GM12878 (cell line): ENCODE data around the gene POP7. TPM values are rescaled to one million over a fixed set of nuclear protein-coding genes. Genes with fewer than 3 reads are reported as not detected.

ENCODE experiments used
- ATAC-seq: fragments of 200-7000 bp; cut with Tn5 transposase; 3 replicates; pipeline ENCODE4 v1.9.1; 2020; ENCODE audit warnings: mild to moderate bottlenecking, moderate library complexity
- BruUV-seq: library from RNA; stranded (reverse); fragments of 400-500 nt; replicated peaks from 2 replicates; lab custom pipeline; 2021; lab: Mats Ljungman, UMichigan
- CTCF ChIA-PET: fragments of 300-600 bp; sonication (Branson Sonifier 250); formaldehyde crosslinking; extraction: SDS; loops from one replicate; lab custom pipeline; 2021; ENCODE audit warnings: inconsistent platforms; lab: Yijun Ruan, JAX
- POLR2A ChIA-PET: fragments of 350-600 bp; formaldehyde crosslinking; extraction: SDS; loops from one replicate; lab custom pipeline; 2021; ENCODE audit warnings: inconsistent platforms; lab: Charles Lee
- RAD21 ChIA-PET: fragments of 300-600 bp; sonication (Branson Sonifier 250); formaldehyde crosslinking; loops from one replicate; lab custom pipeline; 2023; ENCODE audit warnings: antibody characterized with exemption; ENCODE audit not compliant: unreplicated experiment; lab: Charles Lee
- SMC1A ChIA-PET: fragments of 300-600 bp; sonication (Branson Sonifier 250); formaldehyde crosslinking; loops from one replicate; lab custom pipeline; 2023; ENCODE audit not compliant: unreplicated experiment, uncharacterized antibody; lab: Charles Lee
- DNase-seq: peaks from one replicate; pipeline ENCODE4 v3.0.0-alpha.2; 2011; ENCODE audit warnings: low read depth, low spot score
- FAIRE-seq: peaks from 3 replicates; lab custom pipeline; 2011; peaks lifted over from hg19 to GRCh38; lab: Jason Lieb, UNC
- H2AFZ ChIP-seq: 2 replicates; pipeline ENCODE4 v1.6.0; 2011; ENCODE audit warnings: low read depth, low read length, control low read depth; ENCODE audit not compliant: control insufficient read depth
- H3K27ac ChIP-seq: 2 replicates; pipeline ENCODE4 v1.5.1; 2011; ENCODE audit warnings: control low read depth; ENCODE audit not compliant: control insufficient read depth, insufficient read depth
- H3K27me3 ChIP-seq, 2 experiments: replicated peaks in 1 of 2; 2 replicates each; pipeline versions ENCODE4 v1.6.0 to v1.6.1; 2011; ENCODE audit warnings: low read length in 1 of 2; ENCODE audit not compliant: control insufficient read depth in 2 of 2, insufficient read depth in 2 of 2
- H3K36me3 ChIP-seq, 2 experiments: 2 replicates each; pipeline ENCODE4 v1.5.1; 2011; ENCODE audit warnings: low read length in 1 of 2; ENCODE audit not compliant: control insufficient read depth in 2 of 2, insufficient read depth in 2 of 2
- H3K4me1 ChIP-seq: 2 replicates; pipeline ENCODE4 v1.6.1; 2011; ENCODE audit warnings: mild to moderate bottlenecking, low read length, moderate library complexity, mixed read lengths; ENCODE audit not compliant: control insufficient read depth, insufficient read depth
- H3K4me2 ChIP-seq: 2 replicates; pipeline ENCODE4 v1.6.0; 2011; ENCODE audit warnings: control low read depth; ENCODE audit not compliant: control insufficient read depth, insufficient read depth
- H3K4me3 ChIP-seq: fragments of 200-600 bp; sonication (generic); 2 replicates; pipeline ENCODE4 v1.5.1; 2016
- H3K79me2 ChIP-seq: 2 replicates; pipeline ENCODE4 v1.6.0; 2011; ENCODE audit warnings: low read length; ENCODE audit not compliant: control insufficient read depth, insufficient read depth
- H3K9ac ChIP-seq: 2 replicates; pipeline ENCODE4 v1.8.0; 2011; ENCODE audit warnings: low read length, control low read depth, mixed read lengths; ENCODE audit not compliant: control insufficient read depth, insufficient read depth
- H3K9me3 ChIP-seq: replicated peaks from 3 replicates; pipeline ENCODE4 v1.5.1; 2011; ENCODE audit warnings: mild to moderate bottlenecking, low read length; ENCODE audit not compliant: control insufficient read depth, insufficient read depth
- H4K20me1 ChIP-seq: 2 replicates; pipeline ENCODE4 v1.6.0; 2011; ENCODE audit not compliant: control insufficient read depth, insufficient read depth
- EED ChIP-seq: sonication (generic); IDR thresholded peaks from 2 replicates; pipeline ENCODE4 v1.6.1; 2016; ENCODE audit warnings: antibody characterized with exemption, low read depth
- EZH2 ChIP-seq: IDR thresholded peaks from 2 replicates; pipeline ENCODE4 v1.6.1; 2012; ENCODE audit warnings: low read depth, mild to moderate bottlenecking, control low read depth, inconsistent platforms, low read length, borderline replicate concordance; ENCODE audit not compliant: control insufficient read depth
- HSF1 ChIP-seq: fragments of 150-350 bp; IDR thresholded peaks from 2 replicates; pipeline ENCODE4 v1.6.1; 2014; ENCODE audit warnings: mild to moderate bottlenecking, low read depth, low read length
- MTA2 ChIP-seq: fragments of 450-650 bp; IDR thresholded peaks from 2 replicates; pipeline ENCODE4 v1.6.1; 2016; ENCODE audit warnings: low read depth, mild to moderate bottlenecking, moderate library complexity
- MYB ChIP-seq: fragments of 150-350 bp; IDR thresholded peaks from 2 replicates; pipeline ENCODE4 v1.6.1; 2014; ENCODE audit warnings: mild to moderate bottlenecking, low read depth, low read length, borderline replicate concordance
- NFXL1 ChIP-seq: fragments of 450-650 bp; IDR thresholded peaks from 2 replicates; pipeline ENCODE4 v1.6.1; 2017; ENCODE audit warnings: antibody characterized with exemption, mild to moderate bottlenecking, borderline replicate concordance
- POLR2AphosphoS2 ChIP-seq: IDR thresholded peaks from 2 replicates; pipeline ENCODE4 v1.6.1; 2011; ENCODE audit warnings: low read depth, mild to moderate bottlenecking, low read length, improper control_type of control experiment, moderate library complexity
- POU2F2 ChIP-seq: IDR thresholded peaks from 3 replicates; pipeline ENCODE4 v1.6.1; 2011; ENCODE audit warnings: low read depth, mild to moderate bottlenecking, low read length, borderline replicate concordance
- RUNX3 ChIP-seq: IDR thresholded peaks from 2 replicates; pipeline ENCODE4 v1.6.1; 2012; ENCODE audit warnings: low read length, inconsistent platforms
- SMC3 ChIP-seq: IDR thresholded peaks from 2 replicates; pipeline ENCODE4 v1.6.1; 2011; ENCODE audit warnings: low read length, improper control_type of control experiment, borderline replicate concordance
- SPI1 ChIP-seq: IDR thresholded peaks from 2 replicates; pipeline ENCODE4 v1.6.1; 2011; ENCODE audit warnings: low read depth, mild to moderate bottlenecking, low read length, moderate library complexity, borderline replicate concordance; ENCODE audit not compliant: insufficient read depth
- SREBF1 ChIP-seq: IDR thresholded peaks from 2 replicates; pipeline ENCODE4 v1.6.1; 2012; ENCODE audit warnings: mild to moderate bottlenecking, low read length
- YY1 ChIP-seq: IDR thresholded peaks from 2 replicates; pipeline ENCODE4 v1.6.1; 2011; ENCODE audit warnings: low read depth, mild to moderate bottlenecking, low read length
- ZBED1 ChIP-seq: IDR thresholded peaks from 2 replicates; pipeline ENCODE4 v1.6.1; 2016; ENCODE audit warnings: borderline replicate concordance
- ZNF622 ChIP-seq: fragments of 450-650 bp; IDR thresholded peaks from 2 replicates; pipeline ENCODE4 v1.6.1; 2017; ENCODE audit warnings: mild to moderate bottlenecking, inconsistent platforms
- ZZZ3 ChIP-seq: IDR thresholded peaks from 2 replicates; pipeline ENCODE4 v1.6.1; 2011; ENCODE audit warnings: low read depth; ENCODE audit not compliant: control insufficient read depth, insufficient read length
- WGBS: methylation state at CpG from one replicate; pipeline ENCODE4 v1.1.6; 2016; ENCODE audit warnings: low lambda C conversion rate; ENCODE audit not compliant: insufficient replicate concordance, insufficient coverage; ENCODE audit errors: missing lambda C conversion rate; 5-methylcytosine and 5-hydroxymethylcytosine counted together
- in situ Hi-C: fragments of 300-500 bp; cut with MboI; formaldehyde crosslinking; loops from 9 replicates; pipeline ENCODE4 v1.14.3; 2018; ENCODE audit warnings: mixed read lengths
- intact Hi-C: fragments of 100-400 bp; cut with micrococcal nuclease; formaldehyde crosslinking; loops from one replicate; pipeline ENCODE4 v1.14.2; 2022; ENCODE audit not compliant: unreplicated experiment
- polyA plus RNA-seq, 11 experiments: library from polyadenylated mRNA; depleted of rRNA in 4 of 11; unstranded in 6 of 11; stranded (reverse) in 5 of 11; fragments of >200 nt; fragmentation: Nextera tagmentation in 4 of 11; fragmentation: Illumina TruSeq in 1 of 11; extraction: Ambion mirVana in 4 of 11; extraction: Trizol in 1 of 11; gene quantifications; 1 replicate in 1 of 11; 2 replicates in 10 of 11; pipeline versions ENCODE4 v1.2.1 to v1.2.3, GENCODE V29; 2011 to 2016; ENCODE audit warnings: inconsistent platforms in 2 of 11, missing spikeins in 2 of 11, low read depth in 1 of 11
- total RNA-seq, 4 experiments: library from RNA; depleted of rRNA in 3 of 4; stranded (reverse); fragments of >200 nt in 3 of 4; fragmentation: Illumina TruSeq in 1 of 4; extraction: Trizol in 1 of 4; gene quantifications; 2 replicates each; pipeline versions ENCODE4 v1.2.1 to v1.2.3, GENCODE V29; 2013 to 2021

The POP7 gene
- total and polyA plus RNA-seq, 10 of the 15 experiments (the other 5 are each of a cell fraction or from before 2014, with no cell fraction given), result 12.1 to 148 (median 51.7) TPM

- Histone ChIP-seq H2AFZ (no peak within 1 kb of the TSS), H3K27me3 (peaks cover 4 to 11% of the 10 kb centered on the region in 2 experiments), H3K9me3 (no peaks in the 10 kb centered on the region), H3K79me2 (no peaks in the 10 kb centered on the region), H3K4me3 (no peak within 1 kb of the TSS), H3K4me1 (no peaks in the 10 kb centered on the region), H3K4me2 (no peak within 1 kb of the TSS), H3K9ac (no peak within 1 kb of the TSS), H3K27ac (no peak within 1 kb of the TSS), H4K20me1 (no peaks in the 10 kb centered on the region), H3K36me3 (no peaks in the 10 kb centered on the region)
- WGBS, result 23% methylated on average over 20 of the region's 21 CpGs
- FAIRE-seq (no peak), DNase-seq (no peak), ATAC-seq (no peak)
- ChIA-PET POLR2A (no interaction called here), CTCF (no interaction called here), RAD21 (interaction anchor here (1.3 kb wide), 1 partner anchor 15 kb away, joined by 4 read pairs; the partner anchor contains the start of gene POP7), SMC1A (no interaction called here)
- in situ Hi-C loops, result no loop called here
- BruUV-seq, result no TSS peak
- intact Hi-C loops, result no loop called here
- TF ChIP-seq ZZZ3 (no peak), YY1 (no peak), NFXL1 (no peak), SMC3 (no peak), ZBED1 (no peak)
Measured at GRCh38 chr7:100720279-100720670, 14.4 kb downstream of the POP7 start, which contains the start of gene EPO. EPO (plus strand) TSS chr7:100720468; CDS start chr7:100720981, 513 bp downstream.

- H3K4me2 ChIP-seq, result no peak overlapping the region
- H2AFZ ChIP-seq, result no peak overlapping the region
- ChIA-PET POLR2A (no interaction called here), RAD21 (no interaction called here), SMC1A (interaction anchor here (0.6 kb wide), 1 partner anchor 135 kb away, joined by 3 read pairs; the partner anchor contains the start of genes FBXO24 and LRCH4), CTCF (interaction anchor here (1.2 kb wide), 1 partner anchor 29 kb away, joined by 3 read pairs; no protein-coding TSS in a partner anchor)
- DNase-seq (no peak), ATAC-seq (no peak), FAIRE-seq (no peak)
- no TSS peak for BruUV-seq
- H3K79me2 ChIP-seq, result no peaks in the 10 kb centered on the region
- intact Hi-C loops (no loop called here), in situ Hi-C loops (no loop called here)
- no peaks in the 10 kb centered on the region for H3K9me3 ChIP-seq
- no peaks in the 10 kb centered on the region for H3K36me3 ChIP-seq
- H3K27ac ChIP-seq, result no peak overlapping the region
- peaks cover 4 to 11% of the 10 kb centered on the region in 2 experiments for H3K27me3 ChIP-seq
- no peak overlapping the region for H3K9ac ChIP-seq
- TF ChIP-seq ZNF622 (no peak), SREBF1 (no peak), RUNX3 (no peak), MYB (no peak), SPI1 (no peak), POLR2AphosphoS2 (no peak), EED (no peak), EZH2 (no peak), HSF1 (no peak), MTA2 (no peak), POU2F2 (no peak)
- no peak overlapping the region for H3K4me3 ChIP-seq
- WGBS, result 25% methylated on average over 18 of the region's 56 CpGs
- no peaks in the 10 kb centered on the region for H3K4me1 ChIP-seq
- H4K20me1 ChIP-seq, result no peaks in the 10 kb centered on the region
Measured at GRCh38 chr7:100720671-100721504, 15.0 kb downstream of the POP7 start.
